BLaER1 (cell line): ENCODE results near the gene SPCS3.
"Not testable (repeated sequence)": the region's sequence is repeated elsewhere in the genome, so short reads cannot be mapped to it uniquely, and the experiment has no call there.

Source experiments
- H3K27ac ChIP-seq: shearing (Covaris generic); formaldehyde crosslinking; 2 replicates; pipeline ENCODE4 v1.8.1; 2022
- H3K27me3 ChIP-seq: shearing (Covaris generic); formaldehyde crosslinking; 2 replicates; pipeline ENCODE4 v1.8.1; 2022
- H3K36me3 ChIP-seq: shearing (Covaris generic); formaldehyde crosslinking; 2 replicates; pipeline ENCODE4 v1.8.1; 2022
- H3K4me1 ChIP-seq: shearing (Covaris generic); formaldehyde crosslinking; 2 replicates; pipeline ENCODE4 v1.8.1; 2022
- H3K4me2 ChIP-seq: shearing (Covaris generic); formaldehyde crosslinking; 2 replicates; pipeline ENCODE4 v1.8.1; 2022
- H3K4me3 ChIP-seq: shearing (Covaris generic); formaldehyde crosslinking; 2 replicates; pipeline ENCODE4 v1.8.1; 2022
- H3K9ac ChIP-seq: shearing (Covaris generic); formaldehyde crosslinking; 2 replicates; pipeline ENCODE4 v1.8.1; 2022
- H3K9me3 ChIP-seq: shearing (Covaris generic); formaldehyde crosslinking; 2 replicates; pipeline ENCODE4 v1.8.1; 2022
- H4K20me1 ChIP-seq: shearing (Covaris generic); formaldehyde crosslinking; 2 replicates; pipeline ENCODE4 v1.8.1; 2022
- Cebpa-rat ChIP-seq: shearing (Covaris generic); IDR thresholded peaks from 2 replicates; pipeline ENCODE4 v1.8.1; 2022

Gene SPCS3

DNA sequence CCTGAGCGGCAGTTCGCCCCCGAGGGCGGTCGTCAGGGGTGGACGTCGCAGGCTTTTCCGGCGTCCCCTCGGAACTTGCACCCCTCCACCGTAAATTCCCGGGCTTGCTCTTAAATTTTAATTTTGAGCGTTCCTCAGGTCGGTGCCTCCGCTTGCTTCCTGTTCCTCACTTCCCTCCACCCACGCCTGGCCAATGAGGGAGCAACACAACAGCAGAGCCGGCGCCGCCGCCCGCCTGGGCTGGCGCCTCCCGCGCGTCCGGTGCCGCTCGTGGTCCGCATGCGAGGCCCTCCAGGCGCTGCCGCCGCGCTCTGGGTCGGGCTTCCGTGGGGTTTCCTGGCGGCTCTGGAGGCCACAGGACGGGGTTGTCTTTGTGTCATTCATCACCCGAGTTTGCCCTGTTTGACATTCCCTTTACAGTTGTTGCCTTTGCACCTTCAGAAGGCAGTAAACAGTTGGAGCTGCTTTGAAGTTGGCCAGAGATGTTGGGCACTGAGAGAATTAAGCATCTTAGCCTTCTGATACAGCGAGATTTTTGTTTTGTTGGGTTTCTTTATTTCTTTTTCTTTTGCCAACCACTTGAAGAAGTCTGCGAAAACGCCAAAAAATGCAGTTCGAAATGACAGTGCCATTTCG, 692 bp downstream of the SPCS3 start:
- no peaks in the 10 kb centered on the region for H3K9me3 ChIP-seq
- peak overlapping the region; percentile 100 for H3K4me3 ChIP-seq
- peaks cover 33% of the 10 kb centered on the region for H3K4me1 ChIP-seq
- TF ChIP-seq Cebpa-rat: no peak
- H3K36me3 ChIP-seq: peaks cover 12% of the 10 kb centered on the region
- H3K27me3 ChIP-seq: no peaks in the 10 kb centered on the region
- H3K4me2 ChIP-seq: peak overlapping the region; percentile 79
- H3K27ac ChIP-seq: peak overlapping the region; percentile 99
- H4K20me1 ChIP-seq: peaks cover 50% of the 10 kb centered on the region
- peak overlapping the region; percentile 100 for H3K9ac ChIP-seq

DNA sequence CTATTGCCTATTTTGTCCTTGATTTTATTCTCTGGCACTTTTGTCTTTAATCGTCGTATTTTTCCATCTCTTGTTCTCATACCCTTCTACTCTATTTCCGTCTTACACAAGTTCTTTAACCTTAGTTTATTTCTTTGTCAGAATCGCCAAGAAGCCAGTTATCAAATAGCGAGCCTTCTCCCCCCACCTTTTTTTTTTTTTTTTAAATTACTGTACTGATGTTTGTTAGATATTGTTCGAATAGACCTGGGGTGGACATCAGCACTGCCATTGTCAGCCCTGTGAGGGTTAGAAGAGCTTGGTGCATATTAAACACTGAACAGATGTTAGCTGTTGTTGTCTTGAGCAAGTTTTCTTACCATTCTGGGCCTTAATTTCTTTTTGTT, 1.2 kb downstream of the SPCS3 start:
- H3K27me3 ChIP-seq: no peaks in the 10 kb centered on the region
- peak overlapping the region; percentile 79 for H3K4me2 ChIP-seq
- H3K9ac ChIP-seq: peak overlapping the region; percentile 100
- H4K20me1 ChIP-seq: peaks cover 56% of the 10 kb centered on the region
- H3K4me1 ChIP-seq: peaks cover 33% of the 10 kb centered on the region
- H3K36me3 ChIP-seq: peaks cover 16% of the 10 kb centered on the region
- H3K9me3 ChIP-seq: no peaks in the 10 kb centered on the region
- H3K27ac ChIP-seq: peak overlapping the region; percentile 99
- H3K4me3 ChIP-seq: peak overlapping the region; percentile 100
- no peak for TF ChIP-seq Cebpa-rat

DNA sequence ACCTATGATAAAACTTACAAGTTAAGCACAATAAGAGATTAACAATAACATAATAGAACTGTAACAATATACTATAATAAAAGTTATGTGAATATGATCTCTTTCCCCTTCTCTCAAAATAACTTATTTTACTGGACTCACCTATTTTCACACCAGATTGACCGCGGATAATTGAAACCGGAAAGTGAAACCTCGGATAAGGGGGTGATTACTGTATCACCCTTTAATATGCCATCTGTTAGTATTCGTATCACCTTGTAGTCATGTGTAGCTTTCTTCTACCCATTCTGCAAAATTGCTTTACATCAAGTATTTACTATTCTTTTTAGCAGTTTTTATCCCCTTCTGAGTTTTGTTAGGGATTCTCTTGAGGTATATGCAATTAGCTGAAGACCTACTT, 1.8 kb downstream of the SPCS3 start:
- no peaks in the 10 kb centered on the region for H3K9me3 ChIP-seq
- peak overlapping the region; percentile 100 for H3K4me3 ChIP-seq
- H3K36me3 ChIP-seq: peaks cover 22% of the 10 kb centered on the region
- peak overlapping the region; percentile 100; the same call in 1 of the 2 replicates for H3K9ac ChIP-seq
- peak overlapping the region; percentile 79 for H3K4me2 ChIP-seq
- TF ChIP-seq Cebpa-rat: no peak
- H3K27me3 ChIP-seq: no peaks in the 10 kb centered on the region
- no peak overlapping the region for H3K27ac ChIP-seq
- H3K4me1 ChIP-seq: peaks cover 33% of the 10 kb centered on the region
- peaks cover 62% of the 10 kb centered on the region for H4K20me1 ChIP-seq

DNA sequence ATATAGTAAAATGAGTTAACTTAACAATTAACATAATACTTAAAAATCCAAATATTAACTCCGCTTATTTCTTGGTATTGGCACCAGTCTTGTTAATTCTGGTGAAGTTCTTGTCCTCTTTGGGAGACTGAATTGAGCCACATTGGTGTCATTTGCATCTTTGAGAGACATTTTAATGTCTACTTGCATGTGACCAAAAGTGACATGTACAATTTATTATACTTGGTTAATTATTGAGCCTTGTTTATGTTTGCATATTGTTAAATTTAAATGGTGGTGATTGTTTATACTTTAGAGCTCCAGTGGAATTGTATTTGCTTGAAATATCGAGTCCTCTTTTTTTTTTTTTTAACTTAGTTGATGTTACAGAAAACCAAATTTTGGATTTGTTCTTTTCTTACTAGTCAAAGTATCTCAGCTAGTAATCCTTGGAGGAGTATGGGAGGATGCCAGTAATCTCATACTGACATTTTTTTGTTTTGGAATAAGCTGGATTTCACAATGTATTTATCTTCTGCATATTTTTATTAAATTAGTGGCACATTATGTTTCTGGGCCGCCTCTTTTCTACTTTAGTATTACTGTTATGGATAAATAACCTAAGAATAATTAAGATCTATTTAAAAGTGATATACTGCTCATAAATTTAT, 3.9 kb downstream of the SPCS3 start:
- no peak overlapping the region for H3K4me3 ChIP-seq

DNA sequence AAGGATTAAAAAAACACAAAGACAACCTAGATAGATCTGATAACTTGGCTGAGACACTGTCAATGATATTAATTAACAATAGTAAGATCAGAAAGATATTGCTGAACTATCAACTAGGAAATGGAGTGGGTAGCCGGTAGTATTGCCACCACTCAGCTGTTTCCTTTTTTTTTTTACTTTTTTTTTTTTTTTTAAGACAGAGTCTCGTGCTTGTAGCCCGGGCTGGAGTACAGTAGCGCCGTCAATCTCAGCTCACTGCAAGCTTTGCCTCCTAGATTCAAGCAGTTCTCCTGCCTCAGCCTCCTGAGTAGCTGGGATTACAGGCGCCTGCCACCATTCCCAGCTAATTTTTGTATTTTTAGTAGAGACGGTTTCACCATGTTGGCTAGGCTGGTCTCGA, 5.1 kb downstream of the SPCS3 start:
- Histone ChIP-seq H3K4me1 (peaks cover 24% of the 10 kb centered on the region), H4K20me1 (peaks cover 80% of the 10 kb centered on the region), H3K36me3 (peaks cover 53% of the 10 kb centered on the region)
- H3K9me3 ChIP-seq, H3K27me3 ChIP-seq, H3K9ac ChIP-seq, H3K4me2 ChIP-seq, H3K27ac ChIP-seq, H3K4me3 ChIP-seq: not testable (repeated sequence)

More for the DNA sequence above, 3.9 kb downstream of the SPCS3 start:
- Histone ChIP-seq H3K36me3 (peaks cover 40% of the 10 kb centered on the region), H3K9ac (no peak overlapping the region), H3K4me1 (peaks cover 31% of the 10 kb centered on the region), H3K9me3 (no peaks in the 10 kb centered on the region), H3K27ac (no peak overlapping the region), H4K20me1 (peaks cover 80% of the 10 kb centered on the region), H3K27me3 (no peaks in the 10 kb centered on the region), H3K4me2 (peak overlapping the region; percentile 79; the same call in 1 of the 2 replicates)
- no peak for TF ChIP-seq Cebpa-rat

DNA sequence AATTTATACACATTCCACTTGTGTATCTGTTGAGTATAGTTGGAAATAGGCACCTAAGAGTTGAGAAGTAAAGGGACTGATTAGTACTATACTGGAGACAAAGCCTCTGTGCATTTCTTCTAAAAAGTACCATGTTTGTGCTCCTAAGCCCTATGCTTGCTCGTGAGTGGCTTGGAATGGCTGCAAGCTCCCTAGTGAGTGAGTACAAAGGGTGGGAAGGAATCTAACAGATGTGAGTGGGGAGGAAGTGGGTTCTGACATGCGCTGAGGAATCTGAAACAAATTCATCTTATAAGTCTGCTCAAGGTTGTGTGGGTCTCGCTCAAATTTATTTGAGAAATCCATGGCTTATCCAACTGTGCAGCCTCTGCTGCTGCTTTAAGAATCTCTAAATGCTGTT, 13.3 kb downstream of the SPCS3 start:
- H3K9me3 ChIP-seq: no peaks in the 10 kb centered on the region
- H3K4me1 ChIP-seq: peaks cover 7% of the 10 kb centered on the region
- TF ChIP-seq Cebpa-rat: no peak
- H3K36me3 ChIP-seq: peaks cover 52% of the 10 kb centered on the region; the same call in 1 of the 2 replicates
- H3K4me2 ChIP-seq: no peak overlapping the region
- no peaks in the 10 kb centered on the region for H3K27me3 ChIP-seq
- H3K27ac ChIP-seq: no peak overlapping the region
- no peak overlapping the region for H3K9ac ChIP-seq
- no peak overlapping the region for H3K4me3 ChIP-seq
- H4K20me1 ChIP-seq: 0 out of 2 replicates have a peak, but pooled peaks cover 4% of the 10 kb centered on the region

DNA sequence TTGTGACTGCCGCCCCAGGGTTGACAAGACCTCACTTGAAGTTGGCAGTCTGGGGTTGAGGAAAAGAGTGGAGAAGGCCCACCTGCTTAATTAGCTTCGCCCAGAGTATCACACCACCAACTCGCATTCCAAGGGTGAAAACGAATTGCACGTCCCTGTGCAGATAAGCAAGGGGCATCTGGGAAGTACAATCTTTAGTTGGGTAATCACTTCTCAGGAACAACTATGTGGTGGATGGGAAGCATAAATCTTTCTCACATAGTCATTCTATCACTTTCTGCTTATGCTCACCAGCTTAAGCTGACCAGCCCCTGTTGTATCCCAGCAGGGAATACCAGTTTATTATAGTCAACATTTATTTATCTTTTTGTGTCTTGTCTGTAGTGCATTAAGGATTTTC, 14.3 kb downstream of the SPCS3 start:
- peaks cover 7% of the 10 kb centered on the region for H3K4me1 ChIP-seq
- H3K27me3 ChIP-seq: no peaks in the 10 kb centered on the region
- no peaks in the 10 kb centered on the region for H3K9me3 ChIP-seq
- no peak for TF ChIP-seq Cebpa-rat
- no peak overlapping the region for H3K27ac ChIP-seq
- no peaks in the 10 kb centered on the region for H4K20me1 ChIP-seq
- peaks cover 43% of the 10 kb centered on the region; the same call in 1 of the 2 replicates for H3K36me3 ChIP-seq
- H3K4me3 ChIP-seq: no peak overlapping the region
- no peak overlapping the region for H3K9ac ChIP-seq
- H3K4me2 ChIP-seq: no peak overlapping the region

DNA sequence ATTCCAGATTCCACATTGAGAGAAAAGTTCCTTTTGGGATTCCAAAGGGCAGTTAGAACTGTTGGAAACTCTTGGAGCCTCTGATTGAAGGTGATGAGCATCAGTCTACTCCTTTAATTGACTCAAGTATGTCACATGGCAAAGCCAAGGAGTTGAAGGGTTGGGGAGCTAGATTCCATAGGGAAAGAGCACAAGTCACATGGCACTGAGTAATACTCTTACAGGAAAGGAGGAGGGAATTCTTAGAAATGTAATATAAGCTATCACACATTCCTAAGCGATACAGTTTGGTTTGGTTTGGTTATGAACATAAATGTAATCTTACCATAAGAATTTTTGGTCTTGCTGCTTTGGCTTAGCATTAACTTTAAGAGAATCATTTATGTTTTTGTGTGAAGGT, 15.7 kb downstream of the SPCS3 start:
- peaks cover 29% of the 10 kb centered on the region; the same call in 1 of the 2 replicates for H3K36me3 ChIP-seq
- no peak overlapping the region for H3K27ac ChIP-seq
- H3K9ac ChIP-seq: no peak overlapping the region
- no peaks in the 10 kb centered on the region for H3K27me3 ChIP-seq
- no peak overlapping the region for H3K4me2 ChIP-seq
- H4K20me1 ChIP-seq: no peaks in the 10 kb centered on the region
- H3K9me3 ChIP-seq: no peaks in the 10 kb centered on the region
- no peak overlapping the region for H3K4me3 ChIP-seq
- TF ChIP-seq Cebpa-rat: no peak
- H3K4me1 ChIP-seq: peaks cover 7% of the 10 kb centered on the region

DNA sequence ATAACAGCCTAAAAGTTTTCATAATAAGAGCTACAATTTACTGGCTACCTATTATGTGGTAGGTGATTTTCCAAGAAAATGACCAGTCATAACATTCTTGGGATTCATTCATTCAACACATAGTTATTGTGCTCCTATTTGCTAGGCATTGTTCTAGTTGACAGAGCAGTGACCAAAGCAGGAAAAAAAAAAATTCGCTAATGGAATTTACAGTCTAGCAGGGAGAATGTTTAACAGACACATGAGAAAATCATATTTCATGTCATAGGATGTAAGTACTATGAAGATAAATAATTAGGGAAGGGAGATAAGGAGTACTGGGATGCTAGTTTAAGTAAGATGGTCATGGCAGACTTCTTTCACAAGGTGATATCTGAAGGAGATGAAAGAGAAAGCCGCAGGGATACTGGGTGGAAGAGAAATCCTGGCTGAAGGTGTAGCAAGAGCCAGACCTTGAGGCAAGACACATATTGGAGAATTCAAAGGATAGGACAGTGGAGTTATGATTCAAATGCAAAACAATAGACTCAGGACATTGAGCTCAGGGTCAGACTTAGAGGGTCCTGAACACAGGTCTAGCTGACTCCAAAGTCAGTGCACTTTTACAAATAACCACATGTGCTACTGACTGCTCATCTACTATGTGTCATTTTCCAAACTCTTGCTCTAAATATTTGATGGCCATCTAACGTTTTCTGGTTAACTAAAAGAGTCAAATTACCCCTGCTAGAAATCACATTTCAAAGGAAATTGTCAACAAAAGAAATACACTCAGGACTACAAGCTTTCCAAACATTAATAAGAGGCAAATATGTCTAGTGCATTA, 20.4 kb downstream of the SPCS3 start:
- no peak overlapping the region for H3K9ac ChIP-seq
- no peaks in the 10 kb centered on the region for H3K27me3 ChIP-seq
- no peak for TF ChIP-seq Cebpa-rat
- H3K9me3 ChIP-seq: peaks cover 31% of the 10 kb centered on the region
- H3K4me3 ChIP-seq: no peak overlapping the region
- H3K4me2 ChIP-seq: no peak overlapping the region
- H3K4me1 ChIP-seq: no peaks in the 10 kb centered on the region
- peaks cover 31% of the 10 kb centered on the region for H3K36me3 ChIP-seq
- no peak overlapping the region for H3K27ac ChIP-seq
- H4K20me1 ChIP-seq: no peaks in the 10 kb centered on the region
